Fibroblast of villous mesenchyme (primary cell): ENCODE data around the gene NBAS. TPM values are rescaled to one million over a fixed set of nuclear protein-coding genes. Genes with fewer than 3 reads are reported as not detected.
"Not testable (repeated sequence)": the region's sequence is repeated elsewhere in the genome, so short reads cannot be mapped to it uniquely, and the experiment has no call there.

Experiments used
- DNase-seq: peaks from one replicate; pipeline ENCODE4 v3.0.0-alpha.2; 2010; ENCODE audit warnings: low read depth
- H3K4me3 ChIP-seq: 2 replicates; pipeline ENCODE4 v1.5.1; 2011; ENCODE audit warnings: low read depth, mild to moderate bottlenecking, low read length
- total RNA-seq: library from RNA; depleted of rRNA; stranded (reverse); fragments of >200 nt; gene quantifications from 2 replicates; pipeline ENCODE4 v1.2.3, GENCODE V29; 2012
- TF ChIP-seq, protein P1 (sequence below): IDR thresholded peaks from 2 replicates; pipeline ENCODE4 v1.5.1; 2012; ENCODE audit warnings: low read depth, mild to moderate bottlenecking, low read length; ENCODE audit not compliant: insufficient read depth

Gene NBAS
- total RNA-seq, 1 donor, result 109 TPM

DNA sequence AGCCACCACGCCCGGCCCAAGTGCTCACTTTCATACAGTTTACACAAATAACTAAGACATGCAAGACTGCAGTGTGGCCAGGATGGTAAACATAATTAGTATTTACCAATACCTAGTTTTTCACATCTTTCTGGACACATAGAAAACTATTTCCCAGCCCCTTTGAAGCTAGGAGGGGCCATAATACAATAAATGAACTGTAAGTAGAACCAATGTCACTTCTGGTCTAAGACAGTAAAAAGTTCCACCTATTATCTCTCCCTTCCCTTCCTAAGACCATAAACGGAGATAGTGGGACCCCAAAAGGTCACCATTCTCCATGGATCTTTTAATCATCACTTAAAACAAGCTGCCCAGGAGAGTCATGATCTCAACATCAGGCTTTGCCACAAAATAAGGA is 51.0 kb downstream of the NBAS start:
- no peak for DNase-seq
- H3K4me3 ChIP-seq, result no peak overlapping the region
- TF ChIP-seq, protein P1, sequence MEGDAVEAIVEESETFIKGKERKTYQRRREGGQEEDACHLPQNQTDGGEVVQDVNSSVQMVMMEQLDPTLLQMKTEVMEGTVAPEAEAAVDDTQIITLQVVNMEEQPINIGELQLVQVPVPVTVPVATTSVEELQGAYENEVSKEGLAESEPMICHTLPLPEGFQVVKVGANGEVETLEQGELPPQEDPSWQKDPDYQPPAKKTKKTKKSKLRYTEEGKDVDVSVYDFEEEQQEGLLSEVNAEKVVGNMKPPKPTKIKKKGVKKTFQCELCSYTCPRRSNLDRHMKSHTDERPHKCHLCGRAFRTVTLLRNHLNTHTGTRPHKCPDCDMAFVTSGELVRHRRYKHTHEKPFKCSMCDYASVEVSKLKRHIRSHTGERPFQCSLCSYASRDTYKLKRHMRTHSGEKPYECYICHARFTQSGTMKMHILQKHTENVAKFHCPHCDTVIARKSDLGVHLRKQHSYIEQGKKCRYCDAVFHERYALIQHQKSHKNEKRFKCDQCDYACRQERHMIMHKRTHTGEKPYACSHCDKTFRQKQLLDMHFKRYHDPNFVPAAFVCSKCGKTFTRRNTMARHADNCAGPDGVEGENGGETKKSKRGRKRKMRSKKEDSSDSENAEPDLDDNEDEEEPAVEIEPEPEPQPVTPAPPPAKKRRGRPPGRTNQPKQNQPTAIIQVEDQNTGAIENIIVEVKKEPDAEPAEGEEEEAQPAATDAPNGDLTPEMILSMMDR, result no peak

DNA sequence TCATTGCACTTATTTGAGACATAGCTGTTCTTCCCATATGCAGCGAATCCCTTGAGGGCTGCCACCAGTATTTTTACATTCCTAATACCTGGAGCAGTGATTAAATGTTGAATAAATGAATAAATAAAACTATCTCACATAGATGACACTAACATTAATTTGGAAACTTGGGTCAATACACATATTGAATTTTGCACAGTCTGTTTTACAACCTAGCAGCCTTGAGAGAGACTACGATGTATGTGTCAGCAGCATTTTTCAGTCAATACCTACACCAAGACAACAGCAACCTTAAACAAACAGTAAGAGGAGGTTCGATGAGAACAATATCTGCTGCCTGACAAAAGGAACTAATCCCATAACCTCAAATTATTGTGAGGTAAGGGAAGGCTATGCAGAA is 53.4 kb downstream of the NBAS start:
- DNase-seq, result no peak
- TF ChIP-seq, protein P1, result no peak
- no peak overlapping the region for H3K4me3 ChIP-seq

DNA sequence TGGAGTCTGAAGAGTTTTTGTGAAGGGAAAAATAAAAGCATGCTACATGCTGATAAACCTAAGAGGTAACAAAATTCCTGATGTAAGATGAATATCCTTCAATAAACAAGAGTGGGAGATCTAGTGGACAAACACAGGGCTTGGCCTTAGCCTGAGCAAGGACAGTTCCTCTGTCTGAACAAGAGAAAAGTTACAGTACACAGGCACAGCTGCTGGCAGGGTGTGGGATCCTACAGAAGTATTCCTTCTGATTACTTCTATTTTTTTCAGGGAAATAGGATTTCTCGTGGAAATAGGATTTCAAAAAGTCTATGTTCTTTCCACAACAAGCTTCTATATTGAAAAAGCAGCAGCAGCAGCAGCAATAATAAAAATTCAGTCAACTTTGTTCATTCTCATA is 54.1 kb downstream of the NBAS start:
- peak; percentile 7 for DNase-seq
- TF ChIP-seq, protein P1, result no peak
- H3K4me3 ChIP-seq, result no peak overlapping the region

DNA sequence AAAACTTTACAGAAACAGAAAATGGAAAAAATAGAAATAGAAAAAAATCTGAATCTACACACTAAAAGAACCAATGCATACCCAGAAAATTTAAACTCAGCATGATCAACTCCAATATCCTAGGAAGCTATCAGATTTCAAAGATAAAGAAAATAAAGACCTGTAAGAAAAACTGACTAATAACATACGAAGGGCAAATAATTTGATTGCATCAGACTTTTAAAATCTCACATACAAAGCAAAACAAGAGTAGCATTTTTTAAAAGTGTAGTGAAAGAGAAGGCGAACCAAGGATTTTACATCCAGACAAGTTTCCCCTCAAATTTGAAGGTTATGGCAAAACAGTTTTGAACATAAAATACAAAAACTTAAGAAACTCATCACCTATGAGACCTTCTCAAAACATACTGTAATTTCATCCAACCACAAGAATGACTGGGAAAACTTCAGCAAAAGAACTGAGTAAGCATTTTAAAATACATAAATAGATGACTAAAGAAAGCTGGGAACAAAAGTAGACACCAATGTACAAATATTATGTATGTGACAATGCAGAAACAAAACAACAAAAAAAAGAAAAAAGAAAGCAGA is 54.8 kb downstream of the NBAS start:
- H3K4me3 ChIP-seq, result no peak overlapping the region
- peak; percentile 22 for DNase-seq
- TF ChIP-seq, protein P1, result no peak

DNA sequence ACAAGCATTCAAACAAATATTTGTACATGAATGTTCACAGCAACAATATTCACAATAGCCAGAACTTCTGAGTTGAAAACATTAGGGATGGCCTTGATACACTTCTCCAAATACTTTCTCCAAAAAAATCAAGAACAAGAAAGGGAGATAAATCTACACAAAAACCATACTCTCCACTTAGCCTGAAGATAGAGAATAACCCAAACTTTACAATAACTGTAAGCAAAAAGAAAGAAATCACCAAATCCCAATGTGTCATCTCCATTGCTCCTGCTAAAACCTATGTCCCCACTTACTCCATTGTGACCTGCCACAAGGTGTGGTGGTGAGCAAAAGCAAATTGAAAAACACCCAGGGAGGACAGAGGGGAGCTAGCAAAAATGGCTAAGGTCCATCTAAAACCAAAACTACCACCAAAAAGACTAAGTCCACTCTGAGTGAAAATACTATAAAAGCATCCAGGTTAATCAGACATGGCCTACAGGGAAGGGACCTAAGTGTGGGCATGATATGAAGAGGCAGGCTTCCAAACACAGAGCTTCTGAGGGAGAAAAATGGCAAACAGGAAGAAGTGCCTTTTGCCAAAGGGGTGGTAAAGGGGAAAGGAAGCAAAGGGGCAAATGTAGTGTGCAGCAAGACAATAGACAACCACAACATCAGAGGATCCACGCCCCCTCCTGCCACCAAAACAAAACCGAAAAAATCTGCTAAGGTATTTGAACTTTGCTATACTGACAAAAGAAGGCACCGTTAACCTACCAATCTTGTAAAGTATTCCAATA is 56.1 kb downstream of the NBAS start:
- TF ChIP-seq, protein P1, result no peak
- DNase-seq, result no peak
- H3K4me3 ChIP-seq, result no peak overlapping the region

DNA sequence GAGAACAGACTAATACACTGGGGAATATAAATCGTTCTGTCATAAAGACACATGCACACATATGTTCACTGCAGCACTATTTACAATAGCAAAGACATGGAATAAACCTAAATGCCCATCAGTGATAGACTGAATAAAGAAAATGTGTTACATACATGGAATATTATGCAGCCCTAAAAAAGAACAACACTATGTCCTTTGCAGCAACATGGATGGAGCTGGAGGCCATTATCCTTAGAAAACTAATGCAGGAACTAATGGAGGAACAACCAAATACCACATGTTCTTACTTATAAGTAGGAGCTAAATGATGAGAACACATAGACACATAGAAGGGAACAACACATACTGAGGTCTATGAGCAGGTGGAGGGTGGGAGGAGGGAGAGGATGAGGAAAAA is 61.9 kb downstream of the NBAS start:
- not testable (repeated sequence) for DNase-seq, H3K4me3 ChIP-seq

DNA sequence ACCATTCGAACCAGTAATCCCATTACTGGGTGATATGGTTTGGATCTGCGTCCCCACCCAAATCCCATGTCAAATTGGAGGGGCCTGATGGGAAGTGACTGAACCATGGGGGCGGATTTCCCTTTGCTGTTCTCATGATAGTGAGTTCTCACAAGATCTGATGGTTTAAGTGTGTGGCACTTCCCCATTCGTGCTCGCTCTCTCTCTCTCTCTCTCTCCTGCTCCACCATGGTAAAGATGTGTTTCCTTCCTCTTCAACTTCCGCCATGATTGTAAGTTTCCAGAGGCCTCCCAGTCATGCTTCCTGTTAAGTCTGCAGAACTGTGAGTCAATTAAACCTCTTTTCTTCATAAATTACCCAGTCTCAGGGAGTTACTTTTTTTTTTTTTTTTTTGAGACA is 62.6 kb downstream of the NBAS start:
- no peak overlapping the region for H3K4me3 ChIP-seq
- no peak for DNase-seq
- TF ChIP-seq, protein P1, result no peak
